Neural progenitor cell (in vitro differentiated cells): ENCODE results near the gene PSMD3. TPM values are rescaled to one million over a fixed set of nuclear protein-coding genes. Genes with fewer than 3 reads are reported as not detected.
A peak's percentile ranks its signal among the peaks of the same experiment; 100 is the strongest.

Experiments
- DNase-seq: peaks from one replicate; pipeline ENCODE4 v3.0.0-alpha.2; 2016; ENCODE audit warnings: low spot score
- H2AFZ ChIP-seq: fragments of 200-600 bp; sonication (generic); replicated peaks from 2 replicates; pipeline ENCODE4 v1.6.1; 2016; ENCODE audit warnings: antibody characterized with exemption
- H3F3A ChIP-seq: fragments of 200-600 bp; sonication (generic); 2 replicates; pipeline ENCODE4 v1.6.1; 2016; ENCODE audit warnings: antibody characterized with exemption, low read depth
- H3K27ac ChIP-seq: fragments of 200-600 bp; sonication (generic); 2 replicates; pipeline ENCODE4 v1.5.1; 2016; ENCODE audit warnings: mild to moderate bottlenecking
- H3K27me3 ChIP-seq: fragments of 200-600 bp; sonication (generic); 2 replicates; pipeline ENCODE4 v1.6.1; 2016; ENCODE audit warnings: mild to moderate bottlenecking, moderate library complexity
- H3K36me3 ChIP-seq: fragments of 200-600 bp; sonication (generic); 2 replicates; pipeline ENCODE4 v1.5.1; 2016
- H3K4me1 ChIP-seq: fragments of 200-600 bp; sonication (generic); 2 replicates; pipeline ENCODE4 v1.6.1; 2016; ENCODE audit warnings: mixed run types
- H3K4me2 ChIP-seq: fragments of 200-600 bp; sonication (generic); 2 replicates; pipeline ENCODE4 v1.6.1; 2016
- H3K4me3 ChIP-seq: fragments of 200-600 bp; sonication (generic); 2 replicates; pipeline ENCODE4 v1.5.1; 2016
- H3K79me2 ChIP-seq: fragments of 200-600 bp; sonication (generic); 2 replicates; pipeline ENCODE4 v1.6.1; 2016; ENCODE audit warnings: low read depth
- H3K9ac ChIP-seq: fragments of 200-600 bp; sonication (generic); 2 replicates; pipeline ENCODE4 v1.6.1; 2016
- H3K9me3 ChIP-seq: fragments of 200-600 bp; sonication (generic); 2 replicates; pipeline ENCODE4 v1.5.1; 2016; ENCODE audit warnings: low read depth
- H4K20me1 ChIP-seq: fragments of 200-600 bp; sonication (generic); 2 replicates; pipeline ENCODE4 v1.6.1; 2016; ENCODE audit warnings: low read depth
- H3K27ac Mint-ChIP-seq: 3 replicates; pipeline ENCODE4 v1.8.0; 2021; ENCODE audit warnings: mixed read lengths
- H3K27me3 Mint-ChIP-seq: 2 replicates; pipeline ENCODE4 v1.8.0; 2022; ENCODE audit warnings: low read depth, mild to moderate bottlenecking, inconsistent platforms, moderate library complexity, mixed read lengths; ENCODE audit not compliant: insufficient read depth
- H3K36me3 Mint-ChIP-seq: 3 replicates; pipeline ENCODE4 v1.8.0; 2021; ENCODE audit warnings: mixed read lengths
- H3K4me1 Mint-ChIP-seq: 3 replicates; pipeline ENCODE4 v1.8.0; 2021; ENCODE audit warnings: mixed read lengths
- H3K4me3 Mint-ChIP-seq: 3 replicates; pipeline ENCODE4 v1.8.0; 2021; ENCODE audit warnings: mild to moderate bottlenecking, moderate library complexity, mixed read lengths
- H3K9me3 Mint-ChIP-seq: 3 replicates; pipeline ENCODE4 v1.8.0; 2020; ENCODE audit warnings: mixed read lengths
- EZH2 ChIP-seq: fragments of 200-600 bp; sonication (generic); IDR thresholded peaks from 2 replicates; pipeline ENCODE4 v1.6.1; 2017; ENCODE audit warnings: antibody characterized with exemption, mild to moderate bottlenecking, moderate library complexity
- EZH2phosphoT487 ChIP-seq: fragments of 200-600 bp; sonication (generic); IDR thresholded peaks from 2 replicates; pipeline ENCODE4 v1.6.1; 2017; ENCODE audit warnings: antibody characterized with exemption
- total RNA-seq: library from RNA; depleted of rRNA; stranded (reverse); fragments of >200 nt; gene quantifications from 2 replicates; pipeline ENCODE4 v1.2.3, GENCODE V29; 2015; ENCODE audit warnings: low replicate concordance
- TF ChIP-seq, protein P1 (sequence below): fragments of 200-600 bp; sonication (generic); IDR thresholded peaks from 2 replicates; pipeline ENCODE4 v1.5.1; 2017; ENCODE audit warnings: antibody characterized with exemption, mild to moderate bottlenecking

PSMD3 gene
- total RNA-seq, 1 donor from 2014 or later = 71.6 TPM

DNA sequence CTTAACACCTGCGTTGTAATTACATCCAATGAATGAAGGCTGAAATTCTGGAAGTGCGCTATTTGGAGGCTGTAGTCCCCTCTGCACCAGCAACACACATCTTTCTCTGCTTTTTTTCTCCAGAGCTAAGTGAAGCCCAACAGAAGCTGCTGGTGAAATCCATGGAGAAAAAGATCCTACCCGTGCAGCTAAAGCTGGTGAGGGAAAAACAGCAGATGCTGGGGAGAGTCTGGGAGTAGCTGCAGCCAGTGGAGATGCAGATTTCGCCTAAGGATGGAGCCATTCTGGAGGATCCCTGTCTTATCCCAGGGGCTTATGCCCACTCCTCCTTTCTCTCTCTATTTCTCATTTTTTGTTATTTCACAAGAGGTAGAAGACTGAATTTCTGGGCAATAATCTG is 4.8 kb upstream of the PSMD3 start:
- H3K36me3 ChIP-seq = no peaks in the 10 kb centered on the region
- H3K9me3 ChIP-seq = no peaks in the 10 kb centered on the region
- DNase-seq = no peak
- Mint-ChIP-seq H3K27ac (no peak overlapping the region), H3K4me1 (peaks cover 10% of the 10 kb centered on the region), H3K9me3 (no peaks in the 10 kb centered on the region), H3K36me3 (no peaks in the 10 kb centered on the region), H3K4me3 (no peak overlapping the region), H3K27me3 (peaks cover 17% of the 10 kb centered on the region)
- H3K4me2 ChIP-seq = no peak overlapping the region
- no peak overlapping the region for H3K4me3 ChIP-seq
- peaks cover 3% of the 10 kb centered on the region for H3K4me1 ChIP-seq
- peaks cover 27% of the 10 kb centered on the region for H3K27me3 ChIP-seq
- no peak for TF ChIP-seq EZH2
- no peak for TF ChIP-seq EZH2phosphoT487
- TF ChIP-seq, protein P1, sequence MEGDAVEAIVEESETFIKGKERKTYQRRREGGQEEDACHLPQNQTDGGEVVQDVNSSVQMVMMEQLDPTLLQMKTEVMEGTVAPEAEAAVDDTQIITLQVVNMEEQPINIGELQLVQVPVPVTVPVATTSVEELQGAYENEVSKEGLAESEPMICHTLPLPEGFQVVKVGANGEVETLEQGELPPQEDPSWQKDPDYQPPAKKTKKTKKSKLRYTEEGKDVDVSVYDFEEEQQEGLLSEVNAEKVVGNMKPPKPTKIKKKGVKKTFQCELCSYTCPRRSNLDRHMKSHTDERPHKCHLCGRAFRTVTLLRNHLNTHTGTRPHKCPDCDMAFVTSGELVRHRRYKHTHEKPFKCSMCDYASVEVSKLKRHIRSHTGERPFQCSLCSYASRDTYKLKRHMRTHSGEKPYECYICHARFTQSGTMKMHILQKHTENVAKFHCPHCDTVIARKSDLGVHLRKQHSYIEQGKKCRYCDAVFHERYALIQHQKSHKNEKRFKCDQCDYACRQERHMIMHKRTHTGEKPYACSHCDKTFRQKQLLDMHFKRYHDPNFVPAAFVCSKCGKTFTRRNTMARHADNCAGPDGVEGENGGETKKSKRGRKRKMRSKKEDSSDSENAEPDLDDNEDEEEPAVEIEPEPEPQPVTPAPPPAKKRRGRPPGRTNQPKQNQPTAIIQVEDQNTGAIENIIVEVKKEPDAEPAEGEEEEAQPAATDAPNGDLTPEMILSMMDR = no peak
- no peak overlapping the region for H2AFZ ChIP-seq
- H3F3A ChIP-seq = peaks cover 14% of the 10 kb centered on the region
- no peak overlapping the region for H3K9ac ChIP-seq
- H4K20me1 ChIP-seq = peaks cover under 1% of the 10 kb centered on the region
- no peak overlapping the region for H3K27ac ChIP-seq
- H3K79me2 ChIP-seq = peaks cover under 1% of the 10 kb centered on the region

DNA sequence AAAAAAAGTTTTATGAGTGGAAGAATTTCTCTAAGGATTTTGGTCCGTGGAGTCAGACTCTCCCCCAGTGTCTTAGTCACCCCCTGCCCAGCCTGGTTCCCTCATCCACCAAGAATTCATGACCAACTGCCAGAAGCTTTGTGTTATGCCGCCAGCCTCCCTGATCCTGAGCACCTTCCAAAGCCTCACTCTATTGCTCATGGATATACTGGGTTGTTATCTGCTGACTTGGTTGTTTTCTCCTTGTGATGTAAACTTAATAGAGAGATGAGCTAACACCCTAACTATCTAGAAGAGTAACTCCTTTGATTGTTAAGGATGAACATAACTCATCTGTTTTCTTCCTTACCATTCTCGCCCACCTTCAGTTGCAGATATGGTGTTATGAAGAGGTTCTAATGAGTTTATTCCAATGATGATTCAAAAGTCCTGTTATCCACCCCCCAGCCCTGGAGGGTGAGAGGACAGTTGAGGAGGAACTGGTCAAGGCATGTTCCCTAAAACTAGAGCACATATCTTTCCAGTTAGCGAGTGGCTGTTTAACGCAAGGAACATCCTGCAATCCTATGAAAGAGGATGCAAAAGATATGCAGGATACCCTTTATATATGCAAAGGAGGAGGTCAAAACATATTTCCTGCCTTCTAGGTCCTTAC is 1.5 kb upstream of the PSMD3 start:
- peaks cover 30% of the 10 kb centered on the region for H3K79me2 ChIP-seq
- peaks cover 7% of the 10 kb centered on the region for H3K27me3 ChIP-seq
- TF ChIP-seq, protein P1 = no peak
- TF ChIP-seq EZH2phosphoT487 = no peak
- no peak for TF ChIP-seq EZH2
- Mint-ChIP-seq H3K27ac (no peak overlapping the region), H3K36me3 (peaks cover 3% of the 10 kb centered on the region), H3K27me3 (peaks cover 10% of the 10 kb centered on the region), H3K4me3 (peak overlapping the region; percentile 96), H3K4me1 (peaks cover 21% of the 10 kb centered on the region), H3K9me3 (no peaks in the 10 kb centered on the region)
- no peak for DNase-seq
- no peak overlapping the region for H3K4me2 ChIP-seq
- H3F3A ChIP-seq = peaks cover 14% of the 10 kb centered on the region
- H3K9ac ChIP-seq = no peak overlapping the region
- H3K9me3 ChIP-seq = no peaks in the 10 kb centered on the region
- no peak overlapping the region for H3K27ac ChIP-seq
- H4K20me1 ChIP-seq = peaks cover 23% of the 10 kb centered on the region
- H3K4me1 ChIP-seq = peaks cover 13% of the 10 kb centered on the region
- no peaks in the 10 kb centered on the region for H3K36me3 ChIP-seq
- no peak overlapping the region for H3K4me3 ChIP-seq
- no peak overlapping the region for H2AFZ ChIP-seq

DNA sequence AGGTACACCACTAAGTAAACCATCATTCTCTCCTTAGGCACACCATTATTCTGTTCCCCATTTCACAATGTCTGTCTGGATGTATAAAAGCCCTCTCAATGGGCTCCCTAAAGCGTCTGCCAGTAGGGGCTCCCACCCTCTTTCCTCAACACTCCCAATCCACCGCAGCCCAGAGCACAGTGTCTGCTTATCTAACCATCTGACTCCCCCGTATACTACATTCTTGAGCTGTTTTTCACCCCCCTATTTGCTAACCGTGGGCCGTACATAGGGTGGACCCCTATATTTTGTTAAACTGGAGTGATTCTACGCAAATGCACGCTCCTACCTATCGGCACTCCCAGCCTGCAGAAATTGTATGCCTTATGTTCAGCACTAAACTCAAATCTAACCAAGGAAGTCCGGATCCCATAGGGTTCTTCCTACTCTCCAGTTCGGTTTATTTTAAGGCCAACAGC is 685 bp upstream of the PSMD3 start:
- H3F3A ChIP-seq = peaks cover 14% of the 10 kb centered on the region
- no peak overlapping the region for H3K27ac ChIP-seq
- peak overlapping the region; percentile 85 for H3K4me3 ChIP-seq
- H4K20me1 ChIP-seq = peaks cover 23% of the 10 kb centered on the region
- peak overlapping the region; percentile 91 for H3K4me2 ChIP-seq
- Mint-ChIP-seq H3K36me3 (peaks cover 6% of the 10 kb centered on the region), H3K4me1 (peaks cover 21% of the 10 kb centered on the region), H3K4me3 (peak overlapping the region; percentile 96), H3K27me3 (peaks cover 8% of the 10 kb centered on the region), H3K9me3 (no peaks in the 10 kb centered on the region), H3K27ac (peak overlapping the region; percentile 90)
- peaks cover 7% of the 10 kb centered on the region for H3K27me3 ChIP-seq
- H3K4me1 ChIP-seq = peaks cover 13% of the 10 kb centered on the region
- no peak overlapping the region for H3K9ac ChIP-seq
- TF ChIP-seq EZH2phosphoT487 (no peak), EZH2 (no peak)
- TF ChIP-seq, protein P1 = peak; percentile 43
- peak overlapping the region; percentile 98 for H2AFZ ChIP-seq
- peaks cover 30% of the 10 kb centered on the region for H3K79me2 ChIP-seq
- H3K36me3 ChIP-seq = no peaks in the 10 kb centered on the region
- no peaks in the 10 kb centered on the region for H3K9me3 ChIP-seq
- peak; percentile 67 for DNase-seq
